Measurements from ENCODE around the gene OR8B12. TPM values are rescaled to one million over a fixed set of nuclear protein-coding genes. Genes with fewer than 3 reads are reported as not detected.

The OR8B12 gene
- total RNA-seq, 1 donor from 2014 or later = not detected

DNA sequence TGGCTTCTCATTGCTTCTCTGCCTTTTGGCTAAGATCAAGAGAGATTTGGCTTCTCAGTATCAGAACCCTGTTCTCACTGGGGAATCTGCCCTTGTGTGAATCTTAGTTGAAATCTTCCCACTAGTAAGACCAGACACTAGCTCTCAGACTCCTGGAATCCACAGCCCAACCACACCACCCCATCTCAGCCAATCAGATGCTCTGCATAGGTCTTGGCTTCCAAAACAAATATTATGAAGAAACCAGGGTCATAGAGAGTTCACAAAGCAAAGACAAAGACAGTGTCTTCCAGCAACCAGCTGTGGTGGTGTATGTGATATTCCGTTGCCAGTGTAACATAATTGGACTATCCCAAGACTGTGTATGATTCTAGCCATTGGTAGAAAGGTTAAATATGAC lies 5.4 kb downstream of the OR8B12 start:
- TF ChIP-seq, protein P1, sequence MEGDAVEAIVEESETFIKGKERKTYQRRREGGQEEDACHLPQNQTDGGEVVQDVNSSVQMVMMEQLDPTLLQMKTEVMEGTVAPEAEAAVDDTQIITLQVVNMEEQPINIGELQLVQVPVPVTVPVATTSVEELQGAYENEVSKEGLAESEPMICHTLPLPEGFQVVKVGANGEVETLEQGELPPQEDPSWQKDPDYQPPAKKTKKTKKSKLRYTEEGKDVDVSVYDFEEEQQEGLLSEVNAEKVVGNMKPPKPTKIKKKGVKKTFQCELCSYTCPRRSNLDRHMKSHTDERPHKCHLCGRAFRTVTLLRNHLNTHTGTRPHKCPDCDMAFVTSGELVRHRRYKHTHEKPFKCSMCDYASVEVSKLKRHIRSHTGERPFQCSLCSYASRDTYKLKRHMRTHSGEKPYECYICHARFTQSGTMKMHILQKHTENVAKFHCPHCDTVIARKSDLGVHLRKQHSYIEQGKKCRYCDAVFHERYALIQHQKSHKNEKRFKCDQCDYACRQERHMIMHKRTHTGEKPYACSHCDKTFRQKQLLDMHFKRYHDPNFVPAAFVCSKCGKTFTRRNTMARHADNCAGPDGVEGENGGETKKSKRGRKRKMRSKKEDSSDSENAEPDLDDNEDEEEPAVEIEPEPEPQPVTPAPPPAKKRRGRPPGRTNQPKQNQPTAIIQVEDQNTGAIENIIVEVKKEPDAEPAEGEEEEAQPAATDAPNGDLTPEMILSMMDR (IDR thresholded peaks at IDR 0.05) = no peak
- Histone ChIP-seq H3K36me3 (no peaks in the 10 kb centered on the region), H3K9me3 (no peaks in the 10 kb centered on the region), H3K27me3 (no peaks in the 10 kb centered on the region), H3K27ac (no peak overlapping the region), H3K4me3 (no peak overlapping the region), H3K4me1 (no peaks in the 10 kb centered on the region)
- intact Hi-C loops (cut with DNase I) = no loop called here
- ATAC-seq (peak; percentile 63), DNase-seq (no peak)

DNA sequence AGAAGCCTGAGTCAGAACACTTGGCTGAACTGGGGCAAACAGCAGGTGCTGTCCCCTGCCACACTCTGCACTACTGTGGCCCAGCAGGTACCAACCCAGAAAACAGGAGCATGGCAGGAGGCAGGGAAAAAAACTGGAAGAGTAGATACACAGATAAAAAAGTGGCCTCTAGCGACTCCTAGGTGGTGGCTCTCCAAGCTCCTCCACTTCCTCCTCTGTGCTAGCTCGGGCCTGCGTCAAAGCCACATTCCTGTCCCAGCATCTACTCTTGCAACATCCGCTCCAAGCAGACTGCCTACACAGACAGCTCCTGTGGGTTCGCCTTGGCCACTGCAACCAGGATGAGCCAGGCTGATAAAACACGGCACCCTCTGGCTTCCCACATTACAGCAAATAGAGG lies 6.9 kb downstream of the OR8B12 start:
- no peaks in the 10 kb centered on the region for H3K9me3 ChIP-seq
- intact Hi-C loops (cut with DNase I) = no loop called here
- no peaks in the 10 kb centered on the region for H3K4me1 ChIP-seq
- no peaks in the 10 kb centered on the region for H3K27me3 ChIP-seq
- no peak overlapping the region for H3K4me3 ChIP-seq
- H3K36me3 ChIP-seq = no peaks in the 10 kb centered on the region
- H3K27ac ChIP-seq = no peak overlapping the region
- ATAC-seq (peak; percentile 83), DNase-seq (no peak)
- TF ChIP-seq, protein P1 (IDR thresholded peaks at IDR 0.05) = no peak

DNA sequence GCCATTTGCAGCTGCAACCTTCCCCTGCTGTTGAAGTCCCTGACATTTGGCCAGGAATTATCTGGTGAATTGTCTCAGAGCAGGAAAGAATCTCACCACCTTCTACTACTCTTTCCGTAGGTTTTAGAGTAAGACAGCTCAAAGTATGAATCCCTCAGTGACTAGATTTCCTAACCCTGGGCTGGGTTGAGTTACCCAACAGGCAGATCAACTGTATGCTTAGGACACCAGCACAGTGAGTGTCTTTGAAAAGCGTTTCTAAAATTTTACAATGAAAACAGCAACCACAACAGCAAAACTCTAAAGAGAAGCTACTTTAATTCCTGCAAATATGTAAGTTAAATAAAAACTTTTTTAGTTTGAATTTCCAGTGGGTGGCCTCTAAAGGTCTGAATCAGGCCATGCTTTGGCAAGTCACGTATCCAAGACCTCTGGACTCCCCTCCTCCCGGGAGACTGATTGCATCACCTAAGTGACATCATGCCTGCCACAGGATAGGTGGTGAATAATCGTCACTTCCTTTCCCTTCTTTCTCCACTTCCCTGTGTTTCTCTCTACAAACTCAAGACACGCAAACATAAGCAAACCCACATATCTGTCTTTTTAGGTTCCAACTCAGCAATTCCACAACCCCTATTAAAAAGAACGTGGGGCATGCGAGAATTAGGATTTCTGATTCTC lies 7.8 kb downstream of the OR8B12 start:
- ATAC-seq (no peak), DNase-seq (no peak)
- H3K4me1 ChIP-seq = no peaks in the 10 kb centered on the region
- no peaks in the 10 kb centered on the region for H3K9me3 ChIP-seq
- no peak overlapping the region for H3K4me3 ChIP-seq
- no peaks in the 10 kb centered on the region for H3K27me3 ChIP-seq
- intact Hi-C loops (cut with DNase I) = no loop called here
- H3K27ac ChIP-seq = no peak overlapping the region
- TF ChIP-seq, protein P1 (IDR thresholded peaks at IDR 0.05) = no peak
- H3K36me3 ChIP-seq = no peaks in the 10 kb centered on the region

DNA sequence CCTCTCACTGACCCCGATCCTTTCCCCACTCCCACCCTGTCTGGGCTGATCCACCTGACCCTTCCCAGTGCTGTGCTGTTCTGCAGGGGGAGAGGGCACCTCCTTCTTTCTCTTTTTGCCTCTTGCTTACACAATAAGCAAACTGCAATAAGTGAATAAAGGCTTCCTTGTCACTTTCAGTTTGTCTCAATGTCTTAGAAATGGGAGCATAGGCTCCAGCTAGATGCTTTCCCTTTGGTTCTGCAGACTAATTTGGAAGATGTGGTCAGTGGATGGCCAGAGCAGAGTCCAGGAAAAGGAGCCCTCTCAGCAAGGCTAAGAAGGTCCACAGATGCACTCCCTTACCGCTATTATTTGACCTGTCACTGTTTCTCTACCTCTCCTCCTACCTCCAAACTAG lies 9.4 kb downstream of the OR8B12 start:
- H3K4me1 ChIP-seq = no peaks in the 10 kb centered on the region
- DNase-seq = no peak
- intact Hi-C loops (cut with DNase I) = no loop called here
- TF ChIP-seq, protein P1 (IDR thresholded peaks at IDR 0.05) = no peak
- no peak for ATAC-seq
- no peak overlapping the region for H3K4me3 ChIP-seq
- H3K27ac ChIP-seq = no peak overlapping the region
- H3K27me3 ChIP-seq = no peaks in the 10 kb centered on the region
- H3K36me3 ChIP-seq = no peaks in the 10 kb centered on the region
- H3K9me3 ChIP-seq = no peaks in the 10 kb centered on the region

DNA sequence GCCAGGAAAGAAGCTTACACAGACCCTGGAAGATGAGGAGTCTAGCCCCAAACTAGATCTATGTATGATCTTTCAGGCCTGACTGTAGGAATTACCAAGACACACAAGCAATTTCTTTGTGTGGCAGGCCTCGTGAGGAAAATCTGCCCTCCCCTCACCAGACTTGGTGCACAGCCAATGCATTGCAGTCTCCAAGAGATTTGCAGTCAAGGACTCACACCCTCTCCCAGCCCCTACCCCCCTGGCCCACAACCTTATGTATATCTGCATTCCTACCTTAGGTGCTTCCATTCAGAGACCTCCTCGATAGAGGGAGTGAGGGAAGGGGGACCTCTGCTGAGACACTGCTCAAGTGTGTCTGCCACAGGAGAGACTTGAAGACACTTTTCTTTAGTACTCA lies 9.8 kb downstream of the OR8B12 start:
- TF ChIP-seq, protein P1 (IDR thresholded peaks at IDR 0.05) = no peak
- no peak for DNase-seq
- Histone ChIP-seq H3K4me1 (no peaks in the 10 kb centered on the region), H3K27me3 (no peaks in the 10 kb centered on the region), H3K9me3 (no peaks in the 10 kb centered on the region), H3K4me3 (no peak overlapping the region), H3K36me3 (no peaks in the 10 kb centered on the region), H3K27ac (no peak overlapping the region)
- no peak for ATAC-seq
- intact Hi-C loops (cut with DNase I) = no loop called here

DNA sequence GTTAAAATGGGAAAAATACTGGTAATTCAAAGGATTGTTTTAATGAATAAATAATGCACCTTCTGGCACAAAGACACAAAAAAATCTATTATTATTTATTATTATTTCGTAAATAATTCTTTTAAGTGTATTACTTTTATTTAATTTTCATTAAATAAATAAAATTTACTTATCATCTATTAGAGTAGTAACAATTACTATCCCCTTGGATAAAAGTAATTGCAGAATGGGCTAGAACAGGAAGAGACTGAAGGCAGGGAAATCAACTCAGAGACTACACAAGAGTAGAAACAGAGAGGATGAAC lies 23.0 kb downstream of the OR8B12 start:
- Histone ChIP-seq H3K27me3 (no peaks in the 10 kb centered on the region), H3K27ac (no peak overlapping the region), H3K4me1 (no peaks in the 10 kb centered on the region), H3K9me3 (no peaks in the 10 kb centered on the region), H3K36me3 (no peaks in the 10 kb centered on the region), H3K4me3 (no peak overlapping the region)
- intact Hi-C loops (cut with DNase I) = no loop called here
- no peak for DNase-seq
- TF ChIP-seq, protein P1 (IDR thresholded peaks at IDR 0.05) = no peak
- ATAC-seq = no peak

All from upper lobe of right lung (tissue), 1 donor.